Rectal smooth muscle tissue (tissue), 1 donor: ENCODE results near the gene CDK1.

ENCODE experiments used
- H3K27ac ChIP-seq: one replicate; pipeline ENCODE4 v1.7.0; 2013; ENCODE audit warnings: low read depth, low read length, inconsistent platforms
- H3K27me3 ChIP-seq: one replicate; pipeline ENCODE4 v1.7.0; 2013; ENCODE audit warnings: low read length; ENCODE audit not compliant: control insufficient read depth, insufficient read depth
- H3K36me3 ChIP-seq: one replicate; pipeline ENCODE4 v1.7.0; 2013; ENCODE audit warnings: low read length; ENCODE audit not compliant: control insufficient read depth, insufficient read depth
- H3K4me1 ChIP-seq: one replicate; pipeline ENCODE4 v1.7.0; 2013; ENCODE audit warnings: low read length; ENCODE audit not compliant: control insufficient read depth, insufficient read depth
- H3K4me3 ChIP-seq: one replicate; pipeline ENCODE4 v1.7.0; 2013; ENCODE audit warnings: low read length
- H3K9ac ChIP-seq: one replicate; pipeline ENCODE4 v1.7.0; 2013; ENCODE audit warnings: low read length

Gene CDK1

GRCh38 chr10:60778214-60778970 is at the start of gene CDK1:
Gene CDK1 (plus strand): TSS chr10:60778478. CDS start chr10:60780166, 1,688 bp downstream.
- Histone ChIP-seq H3K4me1 (no peaks in the 10 kb centered on the region), H3K27me3 (no peaks in the 10 kb centered on the region), H3K4me3 (peak within 1 kb of the TSS; percentile 75), H3K27ac (no peak within 1 kb of the TSS), H3K36me3 (no peaks in the 10 kb centered on the region), H3K9ac (no peak within 1 kb of the TSS)

- Histone ChIP-seq H3K27ac (no peak overlapping the region), H3K4me1 (no peaks in the 10 kb centered on the region), H3K4me3 (no peak overlapping the region), H3K36me3 (no peaks in the 10 kb centered on the region), H3K9ac (no peak overlapping the region), H3K27me3 (peaks cover 3% of the 10 kb centered on the region)
These were observed 49.2 kb upstream of the CDK1 start for GRCh38 chr10:60729106-60729505.

GRCh38 chr10:60731134-60731885 is 47.0 kb upstream of the CDK1 start:
- Histone ChIP-seq H3K4me3 (no peak overlapping the region), H3K27ac (no peak overlapping the region), H3K27me3 (peaks cover 3% of the 10 kb centered on the region), H3K36me3 (no peaks in the 10 kb centered on the region), H3K9ac (no peak overlapping the region), H3K4me1 (no peaks in the 10 kb centered on the region)

GRCh38 chr10:60732198-60732806 is 46.0 kb upstream of the CDK1 start:
- Histone ChIP-seq H3K27ac (no peak overlapping the region), H3K36me3 (no peaks in the 10 kb centered on the region), H3K27me3 (peaks cover 3% of the 10 kb centered on the region), H3K9ac (peak overlapping the region; percentile 6), H3K4me3 (peak overlapping the region; percentile 67), H3K4me1 (no peaks in the 10 kb centered on the region)

- no peak overlapping the region for H3K27ac ChIP-seq
- peak overlapping the region; percentile 6 for H3K9ac ChIP-seq
- peaks cover 3% of the 10 kb centered on the region for H3K27me3 ChIP-seq
These were observed 45.3 kb upstream of the CDK1 start for GRCh38 chr10:60732807-60733516.

GRCh38 chr10:60733517-60733822 is 44.8 kb upstream of the CDK1 start:
- Histone ChIP-seq H3K27ac (no peak overlapping the region), H3K4me1 (no peaks in the 10 kb centered on the region), H3K27me3 (peaks cover 3% of the 10 kb centered on the region), H3K4me3 (peak overlapping the region; percentile 67), H3K36me3 (no peaks in the 10 kb centered on the region), H3K9ac (no peak overlapping the region)

More at GRCh38 chr10:60732807-60733516, 45.3 kb upstream of the CDK1 start:
- Histone ChIP-seq H3K4me3 (peak overlapping the region; percentile 67), H3K4me1 (no peaks in the 10 kb centered on the region), H3K36me3 (no peaks in the 10 kb centered on the region)

GRCh38 chr10:60733826-60734225 is 44.5 kb upstream of the CDK1 start:
- Histone ChIP-seq H3K27me3 (peaks cover 3% of the 10 kb centered on the region), H3K4me3 (peak overlapping the region; percentile 67), H3K9ac (no peak overlapping the region), H3K36me3 (no peaks in the 10 kb centered on the region), H3K4me1 (no peaks in the 10 kb centered on the region), H3K27ac (no peak overlapping the region)

- Histone ChIP-seq H3K27me3 (peaks cover 3% of the 10 kb centered on the region), H3K4me1 (no peaks in the 10 kb centered on the region), H3K36me3 (no peaks in the 10 kb centered on the region), H3K4me3 (no peak overlapping the region), H3K27ac (no peak overlapping the region), H3K9ac (no peak overlapping the region)
These were observed 44.1 kb upstream of the CDK1 start for GRCh38 chr10:60734226-60734625.

GRCh38 chr10:60735244-60735643 is 43.0 kb upstream of the CDK1 start:
- Histone ChIP-seq H3K27ac (no peak overlapping the region), H3K4me1 (no peaks in the 10 kb centered on the region), H3K9ac (no peak overlapping the region), H3K27me3 (peaks cover 3% of the 10 kb centered on the region), H3K36me3 (no peaks in the 10 kb centered on the region), H3K4me3 (no peak overlapping the region)

- Histone ChIP-seq H3K9ac (no peak overlapping the region), H3K27ac (no peak overlapping the region), H3K27me3 (peaks cover 3% of the 10 kb centered on the region), H3K4me3 (no peak overlapping the region), H3K36me3 (no peaks in the 10 kb centered on the region), H3K4me1 (no peaks in the 10 kb centered on the region)
These were observed 41.0 kb upstream of the CDK1 start for GRCh38 chr10:60737242-60737641.

- no peaks in the 10 kb centered on the region for H3K4me1 ChIP-seq
These were observed 38.7 kb upstream of the CDK1 start for GRCh38 chr10:60739558-60739957.

GRCh38 chr10:60742512-60742911 is 35.8 kb upstream of the CDK1 start:
- no peaks in the 10 kb centered on the region for H3K4me1 ChIP-seq
- no peak overlapping the region for H3K4me3 ChIP-seq
- no peaks in the 10 kb centered on the region for H3K36me3 ChIP-seq
- H3K27me3 ChIP-seq: no peaks in the 10 kb centered on the region
- no peak overlapping the region for H3K9ac ChIP-seq
- H3K27ac ChIP-seq: no peak overlapping the region

More at GRCh38 chr10:60739558-60739957, 38.7 kb upstream of the CDK1 start:
- H3K36me3 ChIP-seq: no peaks in the 10 kb centered on the region
- H3K27me3 ChIP-seq: no peaks in the 10 kb centered on the region
- H3K9ac ChIP-seq: no peak overlapping the region
- H3K4me3 ChIP-seq: no peak overlapping the region
- H3K27ac ChIP-seq: no peak overlapping the region
